H1 (cell line): ENCODE results near the gene TTC8. TPM values are rescaled to one million over a fixed set of nuclear protein-coding genes. Genes with fewer than 3 reads are reported as not detected.

Source experiments
- CTCF ChIA-PET: fragments of 300-600 bp; sonication (Branson Sonifier 250); formaldehyde crosslinking; loops from one replicate; lab custom pipeline; 2021; ENCODE audit not compliant: partially characterized antibody; lab: Charles Lee
- POLR2A ChIA-PET: fragments of 300-600 bp; sonication (Branson Sonifier 250); formaldehyde crosslinking; loops from one replicate; lab custom pipeline; 2021; ENCODE audit warnings: inconsistent platforms; ENCODE audit not compliant: partially characterized antibody; lab: Charles Lee
- DNase-seq, 2 experiments: peaks; one replicate each; pipeline versions ENCODE4 v3.0.0 to v3.0.0-alpha.2; 2010 to 2022; ENCODE audit warnings: low spot score in 2 of 2, low read depth in 1 of 2, mixed read lengths in 1 of 2
- FAIRE-seq: peaks from 2 replicates; lab custom pipeline; 2011; peaks lifted over from hg19 to GRCh38; lab: Jason Lieb, UNC
- H2AFZ ChIP-seq: 2 replicates; pipeline ENCODE4 v1.8.1; 2012; ENCODE audit warnings: low read length, inconsistent platforms
- H2AK5ac ChIP-seq: 2 replicates; pipeline ENCODE4 v1.6.1; 2013; ENCODE audit warnings: low read depth, low read length
- H2BK120ac ChIP-seq: replicated peaks from 2 replicates; pipeline ENCODE3; 2013; ENCODE audit warnings: low read depth, low read length, inconsistent platforms
- H2BK12ac ChIP-seq: 2 replicates; pipeline ENCODE4 v1.6.1; 2013; ENCODE audit warnings: low read depth, low read length
- H2BK15ac ChIP-seq: 2 replicates; pipeline ENCODE4 v1.6.1; 2013; ENCODE audit warnings: low read length
- H2BK20ac ChIP-seq: 2 replicates; pipeline ENCODE4 v1.6.1; 2013; ENCODE audit warnings: low read length
- H2BK5ac ChIP-seq: 2 replicates; pipeline ENCODE4 v1.6.1; 2013; ENCODE audit warnings: low read depth, low read length
- H3K14ac ChIP-seq: 2 replicates; pipeline ENCODE4 v1.6.1; 2013; ENCODE audit warnings: inconsistent platforms; ENCODE audit not compliant: insufficient read length
- H3K18ac ChIP-seq: 2 replicates; pipeline ENCODE4 v1.6.1; 2013; ENCODE audit warnings: low read length; ENCODE audit errors: extremely low read depth
- H3K23ac ChIP-seq: 2 replicates; pipeline ENCODE4 v1.6.1; 2013; ENCODE audit warnings: inconsistent platforms; ENCODE audit not compliant: insufficient read length
- H3K23me2 ChIP-seq: 2 replicates; pipeline ENCODE4 v1.6.1; 2013; ENCODE audit warnings: low read depth, low read length
- H3K27ac ChIP-seq: 2 replicates; pipeline ENCODE4 v1.6.1; 2011; ENCODE audit warnings: low read depth, low read length, inconsistent platforms
- H3K27me3 ChIP-seq, 4 experiments: replicated peaks in 1 of 4; 1 replicate in 1 of 4; 2 replicates in 3 of 4; pipeline versions ENCODE4 v1.6.1 to v1.8.1; 2011 to 2013; ENCODE audit warnings: low read length in 3 of 4, mild to moderate bottlenecking in 3 of 4, inconsistent platforms in 2 of 4, mixed read lengths in 2 of 4, moderate library complexity in 1 of 4; ENCODE audit not compliant: control insufficient read depth in 3 of 4, insufficient read depth in 3 of 4; ENCODE audit errors: extremely low read depth in 1 of 4
- H3K36me3 ChIP-seq, 4 experiments: 2 replicates each; pipeline versions ENCODE4 v1.6.1 to v1.8.1; 2011 to 2013; ENCODE audit warnings: mild to moderate bottlenecking in 4 of 4, low read length in 3 of 4, moderate library complexity in 2 of 4, control low read depth in 1 of 4, inconsistent platforms in 1 of 4; ENCODE audit not compliant: insufficient read depth in 4 of 4, control insufficient read depth in 2 of 4
- H3K4ac ChIP-seq: replicated peaks from 2 replicates; pipeline ENCODE3; 2013; ENCODE audit warnings: low read length, low read depth, mixed read lengths, inconsistent platforms; ENCODE audit not compliant: insufficient read length
- H3K4me1 ChIP-seq, 4 experiments: replicated peaks in 1 of 4; 1 replicate in 1 of 4; 2 replicates in 3 of 4; pipeline versions ENCODE4 v1.6.1 to v1.8.1; 2011 to 2013; ENCODE audit warnings: low read length in 3 of 4, inconsistent platforms in 2 of 4, mixed read lengths in 1 of 4; ENCODE audit not compliant: insufficient read depth in 4 of 4, control insufficient read depth in 3 of 4
- H3K4me2 ChIP-seq, 2 experiments: 2 replicates each; pipeline versions ENCODE4 v1.6.1 to v1.8.1; 2011 to 2013; ENCODE audit warnings: low read depth in 2 of 2, low read length in 2 of 2, control low read depth in 1 of 2, inconsistent platforms in 1 of 2, mild to moderate bottlenecking in 1 of 2; ENCODE audit not compliant: insufficient read depth in 1 of 2
- H3K4me3 ChIP-seq, 4 experiments: fragments of 200-600, 300-600 bp in 1 of 4; sonication (generic), shearing (Covaris generic), sonication (Bioruptor Twin) in 1 of 4; 2 replicates each; pipeline versions ENCODE4 v1.5.1 to v1.8.1; 2011 to 2016; ENCODE audit warnings: low read length in 4 of 4, low read depth in 3 of 4, control low read depth in 2 of 4, inconsistent platforms in 2 of 4, mild to moderate bottlenecking in 2 of 4, mixed read lengths in 1 of 4, moderate library complexity in 1 of 4; ENCODE audit not compliant: insufficient read depth in 2 of 4; ENCODE audit errors: extremely low read depth in 1 of 4
- H3K56ac ChIP-seq: replicated peaks from 2 replicates; pipeline ENCODE3; 2013; ENCODE audit warnings: low read depth, mild to moderate bottlenecking, mixed read lengths, low read length, inconsistent platforms; ENCODE audit not compliant: insufficient read length
- H3K79me1 ChIP-seq: 2 replicates; pipeline ENCODE4 v1.6.1; 2013; ENCODE audit warnings: low read depth, low read length, control low read depth
- H3K79me2 ChIP-seq, 2 experiments: 2 replicates each; pipeline versions ENCODE4 v1.6.1 to v1.8.1; 2012 to 2013; ENCODE audit warnings: low read length in 2 of 2, mild to moderate bottlenecking in 2 of 2, inconsistent platforms in 1 of 2; ENCODE audit not compliant: insufficient read depth in 2 of 2, control insufficient read depth in 1 of 2
- H3K9ac ChIP-seq, 4 experiments: replicated peaks in 1 of 4; 1 replicate in 1 of 4; 2 replicates in 3 of 4; pipeline versions ENCODE4 v1.6.1 to v1.8.1; 2011 to 2013; ENCODE audit warnings: low read depth in 3 of 4, low read length in 3 of 4, control low read depth in 2 of 4, mild to moderate bottlenecking in 2 of 4, moderate library complexity in 2 of 4, inconsistent platforms in 1 of 4; ENCODE audit errors: extremely low read depth in 1 of 4
- H3K9me3 ChIP-seq, 2 experiments: 2 replicates each; pipeline versions ENCODE4 v1.6.1 to v1.8.1; 2012 to 2013; ENCODE audit warnings: mild to moderate bottlenecking in 2 of 2, moderate library complexity in 2 of 2, control low read depth in 1 of 2, inconsistent platforms in 1 of 2, low read depth in 1 of 2, low read length in 1 of 2, mixed read lengths in 1 of 2; ENCODE audit not compliant: insufficient read depth in 2 of 2
- H4K20me1 ChIP-seq, 2 experiments: replicated peaks in 1 of 2; 2 replicates each; pipeline versions ENCODE3 to v1.8.1; 2011 to 2013; ENCODE audit warnings: inconsistent platforms in 2 of 2, low read length in 2 of 2, mild to moderate bottlenecking in 1 of 2; ENCODE audit not compliant: insufficient read depth in 2 of 2, control insufficient read depth in 1 of 2
- H4K5ac ChIP-seq: 2 replicates; pipeline ENCODE4 v1.6.1; 2013; ENCODE audit warnings: low read length, low read depth, mixed read lengths, inconsistent platforms; ENCODE audit not compliant: insufficient read length
- H4K8ac ChIP-seq: 2 replicates; pipeline ENCODE4 v1.8.0; 2013; ENCODE audit warnings: mild to moderate bottlenecking, moderate library complexity, low read length, inconsistent platforms; ENCODE audit not compliant: insufficient read depth; ENCODE audit errors: extremely low read depth
- H4K91ac ChIP-seq: replicated peaks from 2 replicates; pipeline ENCODE3; 2013; ENCODE audit warnings: low read length, mixed read lengths, inconsistent platforms; ENCODE audit not compliant: insufficient read length
- ATF3 ChIP-seq: IDR thresholded peaks from 2 replicates; pipeline ENCODE4 v1.6.1; 2011; ENCODE audit warnings: low read depth, mild to moderate bottlenecking, low read length; ENCODE audit not compliant: insufficient read depth
- CBX8 ChIP-seq: fragments of 300-800, 300-1000 bp; sonication (generic); IDR thresholded peaks from 2 replicates; pipeline ENCODE4 v1.7.1; 2016; ENCODE audit warnings: low read depth, low read length, borderline replicate concordance
- CREB1 ChIP-seq: IDR thresholded peaks from 2 replicates; pipeline ENCODE4 v1.6.1; 2012; ENCODE audit warnings: inconsistent platforms
- CTCF ChIP-seq, 3 experiments: IDR thresholded peaks; 1 replicate in 2 of 3; 2 replicates in 1 of 3; pipeline versions ENCODE4 v1.5.1 to v1.6.1; 2011; ENCODE audit warnings: low read length in 3 of 3, mild to moderate bottlenecking in 3 of 3, inconsistent platforms in 2 of 3, low read depth in 1 of 3, moderate library complexity in 1 of 3; ENCODE audit not compliant: insufficient read depth in 1 of 3; ENCODE audit errors: control extremely low read depth in 1 of 3
- SAP30 ChIP-seq: fragments of 300-600 bp; sonication (generic); IDR thresholded peaks from 2 replicates; pipeline ENCODE4 v1.7.1; 2012; ENCODE audit warnings: low read length, moderate library complexity, mild to moderate bottlenecking, inconsistent platforms; ENCODE audit not compliant: insufficient read depth, insufficient replicate concordance
- SIN3A ChIP-seq, 2 experiments: IDR thresholded peaks in 1 of 2; conservative IDR thresholded peaks in 1 of 2; 2 replicates each; pipeline ENCODE4 v1.6.1; 2011 to 2012; ENCODE audit warnings: low read length in 2 of 2, improper control_type of control experiment in 1 of 2, low read depth in 1 of 2, mild to moderate bottlenecking in 1 of 2
- SP1 ChIP-seq: IDR thresholded peaks from 2 replicates; pipeline ENCODE4 v1.6.1; 2011; ENCODE audit warnings: low read depth, low read length
- SP2 ChIP-seq: IDR thresholded peaks from 2 replicates; pipeline ENCODE4 v1.6.1; 2012; ENCODE audit warnings: mild to moderate bottlenecking, low read length, inconsistent platforms
- TBP ChIP-seq: IDR thresholded peaks from 2 replicates; pipeline ENCODE4 v1.6.1; 2011; ENCODE audit warnings: low read depth, low read length, improper control_type of control experiment
- TCF12 ChIP-seq: IDR thresholded peaks from 2 replicates; pipeline ENCODE4 v1.6.1; 2011; ENCODE audit warnings: low read depth, mild to moderate bottlenecking, low read length
- TEAD4 ChIP-seq: IDR thresholded peaks from 2 replicates; pipeline ENCODE4 v1.6.1; 2012; ENCODE audit warnings: low read depth, low read length, inconsistent platforms, mixed read lengths
- ZNF274 ChIP-seq: IDR thresholded peaks from 2 replicates; pipeline ENCODE4 v1.7.0; 2012; ENCODE audit warnings: low read length, borderline replicate concordance; ENCODE audit errors: extremely low read depth
- WGBS, 2 experiments: shearing (Covaris generic) in 1 of 2; methylation state at CpG; one replicate each; pipeline versions ENCODE4 v1.1.6 to v1.1.7; 2013 to 2015; ENCODE audit warnings: low lambda C conversion rate in 2 of 2, mixed read lengths in 2 of 2, inconsistent platforms in 1 of 2, low coverage in 1 of 2, missing lambda C conversion rate in 1 of 2; ENCODE audit not compliant: insufficient replicate concordance in 2 of 2, insufficient coverage in 1 of 2, insufficient read length in 1 of 2; ENCODE audit errors: extremely low coverage in 1 of 2, missing lambda C conversion rate in 1 of 2; 5-methylcytosine and 5-hydroxymethylcytosine counted together
- polyA plus RNA-seq, 7 experiments: library from polyadenylated mRNA; depleted of rRNA in 3 of 7; stranded (reverse) in 5 of 7; unstranded in 2 of 7; fragments of >200 nt in 5 of 7; fragments of 200-250 nt in 2 of 7; gene quantifications; 1 replicate in 5 of 7; 2 replicates in 1 of 7; 4 replicates in 1 of 7; pipeline versions ENCODE4 v1.2.1 to v1.2.3, GENCODE V29; 2011 to 2013; ENCODE audit warnings: missing spikeins in 2 of 7, mixed read lengths in 2 of 7
- total RNA-seq: library from RNA; stranded (reverse); fragmentation: NEBNext Ultra II Directional; extraction: Animal tissue kit (Norgen Biotek cat#: 25700); gene quantifications from 2 replicates; pipeline ENCODE4 v1.2.1, GENCODE V29; 2021

TTC8 gene
- total and polyA plus RNA-seq, 2 of the 8 experiments (the other 6 are each of a cell fraction or from before 2014, with no cell fraction given), result 13.1 to 13.5 TPM

DNA sequence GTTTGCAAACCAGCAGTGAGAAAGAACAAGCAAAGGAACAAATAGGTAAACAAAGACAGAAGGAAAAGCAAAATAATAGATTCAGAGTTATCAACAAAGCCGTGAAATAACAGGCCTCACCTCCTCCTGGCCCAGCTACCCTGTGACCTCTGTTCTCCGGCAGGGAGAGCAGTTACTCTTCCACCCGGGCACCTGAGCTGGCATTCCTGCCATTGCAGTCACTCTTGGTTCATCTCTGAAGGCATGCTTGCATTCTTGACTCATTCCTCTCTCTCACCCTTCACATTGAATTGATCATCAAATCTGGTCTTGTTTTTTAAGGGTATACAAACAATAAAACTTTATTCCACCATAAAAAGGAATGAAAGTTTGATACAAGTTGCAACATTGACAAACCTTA is 95.1 kb downstream of the TTC8 start:
- CTCF ChIA-PET, result interaction anchor here (1.2 to 1.5 kb wide), 2 partner anchors 52 to 252 kb away, joined by 3 to 7 read pairs; no protein-coding TSS in a partner anchor
- WGBS, 2 experiments, result 83% methylated on average over 3 of the region's 3 CpGs; no CpG with 5 or more reads in 1 of the 2 experiments
- DNase-seq, result no peak
- TF ChIP-seq TBP (no peak), ZNF274 (no peak), TEAD4 (no peak), SP2 (no peak), SIN3A (conservative IDR thresholded peaks at IDR 0.05 in 1 of 2, IDR thresholded peaks at IDR 0.05 in 1 of 2; ENCODE audit: low read depth in 1 of 2, low read length in 2 of 2) (no peak), CREB1 (no peak), SAP30 (no peak), SP1 (no peak), CTCF (IDR thresholded peaks at IDR 0.05; ENCODE audit: control extremely low read depth in 1 of 3, insufficient read depth in 1 of 3, low read depth in 1 of 3, low read length in 3 of 3) (no peak), CBX8 (no peak), TCF12 (no peak), ATF3 (no peak)

More for the DNA sequence above, 95.1 kb downstream of the TTC8 start:
- H3K23me2 ChIP-seq, result no peaks in the 10 kb centered on the region; the same call in 1 of the 2 replicates
- H3K4me2 ChIP-seq, result no peak overlapping the region
- H3K14ac ChIP-seq, result no peak overlapping the region
- no peak overlapping the region for H2BK20ac ChIP-seq
- H3K9me3 ChIP-seq, result no peaks in the 10 kb centered on the region
- H3K27me3 ChIP-seq, result peaks cover 0 to 1% (median 0%) of the 10 kb centered on the region in 4 experiments; a peak in 1 of 7 replicates
- no peaks in the 10 kb centered on the region for H3K36me3 ChIP-seq
- H2BK12ac ChIP-seq, result no peak overlapping the region
- no peak overlapping the region for H4K8ac ChIP-seq
- H3K27ac ChIP-seq, result no peak overlapping the region
- FAIRE-seq, result no peak
- H3K4me1 ChIP-seq, result no peaks in the 10 kb centered on the region
- no peak overlapping the region for H3K4me3 ChIP-seq
- H2BK15ac ChIP-seq, result no peak overlapping the region
- H3K56ac ChIP-seq, result no peak overlapping the region
- no peak overlapping the region for H4K91ac ChIP-seq
- no peak overlapping the region for H2BK5ac ChIP-seq
- H3K23ac ChIP-seq, result no peak overlapping the region
- H3K18ac ChIP-seq, result no peak overlapping the region
- H2AK5ac ChIP-seq, result no peak overlapping the region
- no peak overlapping the region for H3K4ac ChIP-seq
- POLR2A ChIA-PET, result no interaction called here
- no peak overlapping the region for H3K9ac ChIP-seq
- no peak overlapping the region for H4K5ac ChIP-seq
- H2BK120ac ChIP-seq, result no peak overlapping the region
- H2AFZ ChIP-seq, result no peak overlapping the region
- H4K20me1 ChIP-seq, result no peaks in the 10 kb centered on the region
- H3K79me2 ChIP-seq, result no peaks in the 10 kb centered on the region
- H3K79me1 ChIP-seq, result no peaks in the 10 kb centered on the region
